Tibial nerve (tissue), 4 donors: Measurements from ENCODE around the gene MLLT11. TPM values are rescaled to one million over a fixed set of nuclear protein-coding genes. Genes with fewer than 3 reads are reported as not detected.

Experiments used
- DNase-seq, 2 donors: peaks; one replicate each; pipeline ENCODE4 v3.0.0-alpha.2; 2019; ENCODE audit warnings: low spot score in 2 of 2
- H3K27ac ChIP-seq, 4 donors: fragments of 200-600 bp; sonication (generic) in 3 of 4; one replicate each; pipeline ENCODE4 v1.5.1; 2017 to 2019; ENCODE audit warnings: mild to moderate bottlenecking in 1 of 4
- H3K27me3 ChIP-seq, 2 donors: fragments of 200-600 bp; sonication (generic) in 1 of 2; one replicate each; pipeline versions ENCODE4 v1.5.1 to v1.6.0; 2017 to 2019
- H3K36me3 ChIP-seq, 3 donors: fragments of 200-600 bp; sonication (generic); one replicate each; pipeline ENCODE4 v1.5.1; 2018 to 2019
- H3K4me1 ChIP-seq, 4 donors: fragments of 200-600 bp; sonication (generic) in 3 of 4; one replicate each; pipeline ENCODE4 v1.5.1; 2017 to 2019
- H3K4me3 ChIP-seq, 4 donors: fragments of 200-600 bp; sonication (generic) in 3 of 4; one replicate each; pipeline ENCODE4 v1.5.1; 2017 to 2019; ENCODE audit warnings: mild to moderate bottlenecking in 1 of 4, moderate library complexity in 1 of 4
- H3K9me3 ChIP-seq, 4 donors: fragments of 200-600 bp; sonication (generic) in 3 of 4; one replicate each; pipeline ENCODE4 v1.5.1; 2017 to 2019
- CTCF ChIP-seq, 5 experiments: fragments of 200-600 bp in 3 of 5; fragments of 450-650 bp in 2 of 5; sonication (generic) in 3 of 5; IDR thresholded peaks; one replicate each; pipeline ENCODE4 v1.5.1; 2016 to 2019; ENCODE audit warnings: antibody characterized with exemption in 5 of 5, mild to moderate bottlenecking in 3 of 5, moderate library complexity in 2 of 5
- EP300 ChIP-seq, 2 donors: sonication (generic); formaldehyde crosslinking; IDR thresholded peaks; one replicate each; pipeline ENCODE4 v1.6.1; 2017; ENCODE audit warnings: antibody characterized with exemption in 2 of 2, mild to moderate bottlenecking in 1 of 2
- POLR2A ChIP-seq, 2 donors: fragments of 450-650 bp; IDR thresholded peaks; one replicate each; pipeline ENCODE4 v1.6.1; 2017; ENCODE audit warnings: antibody characterized with exemption in 2 of 2, mild to moderate bottlenecking in 2 of 2, moderate library complexity in 2 of 2
- WGBS, 2 donors: methylation state at CpG; one replicate each; pipeline ENCODE4 v1.1.5; 2018; 5-methylcytosine and 5-hydroxymethylcytosine counted together
- total RNA-seq, 4 donors: library from RNA; depleted of rRNA; stranded (reverse); fragments of >200 nt; gene quantifications; one replicate each; pipeline ENCODE4 v1.1.0, GENCODE V29; 2016

The MLLT11 gene
- total RNA-seq, 4 donors from 2014 or later: 1.2 to 2.7 (median 2.0) TPM

DNA sequence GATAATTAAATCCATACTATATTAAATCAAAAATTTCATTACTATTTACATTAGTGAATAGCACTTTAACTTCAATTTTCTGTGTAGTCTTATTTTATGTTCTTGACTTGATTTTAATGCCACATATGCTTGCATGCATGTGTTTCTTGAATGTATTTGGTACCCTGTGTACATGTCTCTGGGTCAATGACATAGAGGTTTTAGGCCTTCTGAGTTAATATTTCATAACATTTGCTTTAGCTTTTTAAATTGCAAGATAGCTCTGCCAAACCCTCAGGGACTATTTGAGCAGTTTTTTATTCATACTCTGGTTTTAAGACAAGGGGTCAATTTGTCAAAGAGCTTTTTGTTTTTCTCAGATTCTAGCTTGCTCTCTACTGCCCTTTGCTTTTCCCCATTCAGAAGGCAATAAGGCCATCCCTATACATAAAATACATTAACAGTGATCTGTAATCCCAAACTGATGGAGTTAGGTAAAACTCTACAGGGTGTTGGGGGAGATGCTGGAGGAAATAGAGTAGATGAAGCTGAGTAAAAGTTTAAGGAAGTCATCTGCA, 5.0 kb downstream of the MLLT11 start:
- H3K27ac ChIP-seq: no peak overlapping the region
- no peaks in the 10 kb centered on the region for H3K36me3 ChIP-seq
- no peak for TF ChIP-seq POLR2A (IDR thresholded peaks at IDR 0.05)
- no peak for TF ChIP-seq EP300 (IDR thresholded peaks at IDR 0.05)
- TF ChIP-seq CTCF (IDR thresholded peaks at IDR 0.05): no peak
- H3K9me3 ChIP-seq: no peaks in the 10 kb centered on the region
- no peak for DNase-seq
- peaks cover 0 to 11% (median 7%) of the 10 kb centered on the region in 4 donors for H3K4me1 ChIP-seq
- no peak overlapping the region for H3K4me3 ChIP-seq
- no peaks in the 10 kb centered on the region for H3K27me3 ChIP-seq

- TF ChIP-seq CTCF (IDR thresholded peaks at IDR 0.05) (no peak), POLR2A (IDR thresholded peaks at IDR 0.05) (no peak), EP300 (IDR thresholded peaks at IDR 0.05) (no peak)
- Histone ChIP-seq H3K27me3 (no peaks in the 10 kb centered on the region), H3K4me1 (peaks cover 0 to 13% (median 7%) of the 10 kb centered on the region in 4 donors), H3K4me3 (no peak overlapping the region), H3K36me3 (no peaks in the 10 kb centered on the region), H3K27ac (no peak overlapping the region), H3K9me3 (no peaks in the 10 kb centered on the region)
- 75 to 89% methylated on average over 4 of the region's 4 CpGs for WGBS, 2 donors
- DNase-seq: no peak
These were observed 7.0 kb downstream of the MLLT11 start for GRCh38 chr1:151067185-151067584.

GRCh38 chr1:151069103-151069486, 8.9 kb downstream of the MLLT11 start:
- TF ChIP-seq CTCF (IDR thresholded peaks at IDR 0.05): no peak
- no peak for TF ChIP-seq EP300 (IDR thresholded peaks at IDR 0.05)
- TF ChIP-seq POLR2A (IDR thresholded peaks at IDR 0.05): no peak
- H3K4me1 ChIP-seq: peaks cover 0 to 17% (median 7%) of the 10 kb centered on the region in 4 donors
- H3K27me3 ChIP-seq: no peaks in the 10 kb centered on the region
- DNase-seq: no peak
- no peak overlapping the region for H3K4me3 ChIP-seq
- 79 to 87% methylated on average over 5 of the region's 5 CpGs for WGBS, 2 donors
- peak overlapping the region in 3 of 4 donors; percentile 9 to 99 (median 99) for H3K27ac ChIP-seq
- no peaks in the 10 kb centered on the region for H3K9me3 ChIP-seq
- H3K36me3 ChIP-seq: peaks cover 0 to 8% (median 0%) of the 10 kb centered on the region in 3 donors

GRCh38 chr1:151070474-151071276, 10.5 kb downstream of the MLLT11 start, which contains the start of gene GABPB2:
GABPB2 (plus strand) TSS chr1:151070761; CDS start chr1:151088190, 17,429 bp downstream.
- H3K4me3 ChIP-seq: peak within 1 kb of the TSS; percentile 63 to 99 (median 79)
- peak within 1 kb of the TSS; percentile 99 for H3K27ac ChIP-seq
- H3K36me3 ChIP-seq: peaks cover 0 to 19% (median 0%) of the 10 kb centered on the region in 3 donors
- no peaks in the 10 kb centered on the region for H3K27me3 ChIP-seq
- 0 to 1% methylated on average over 50 of the region's 50 CpGs for WGBS, 2 donors
- DNase-seq: peak; percentile 85 to 92
- no peaks in the 10 kb centered on the region for H3K9me3 ChIP-seq
- TF ChIP-seq EP300 (IDR thresholded peaks at IDR 0.05): peak; percentile 80 to 97
- TF ChIP-seq POLR2A (IDR thresholded peaks at IDR 0.05): peak; percentile 13 to 66
- peak; percentile 83 to 95 (median 87) for TF ChIP-seq CTCF (IDR thresholded peaks at IDR 0.05)
- H3K4me1 ChIP-seq: peaks cover 0 to 17% (median 7%) of the 10 kb centered on the region in 4 donors

DNA sequence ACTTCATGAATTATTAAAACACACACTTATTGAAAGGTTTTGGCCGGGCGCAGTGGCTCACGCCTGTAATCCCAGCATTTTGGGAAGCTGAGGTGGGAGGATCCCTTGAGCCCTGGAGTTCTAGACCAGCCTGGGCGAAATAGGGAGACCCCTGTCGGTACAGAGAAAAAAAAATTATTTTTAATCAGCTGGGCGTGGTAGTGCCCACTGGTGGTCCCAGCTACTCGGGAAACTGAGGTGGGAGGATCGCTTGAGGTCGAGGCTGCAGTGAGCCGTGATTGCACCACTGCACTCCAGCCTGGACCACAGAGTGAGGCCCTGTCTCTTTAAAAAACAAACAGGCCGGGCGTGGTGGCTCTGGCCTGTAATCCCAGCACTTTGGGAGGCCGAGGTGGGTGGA, 12.0 kb downstream of the MLLT11 start:
- TF ChIP-seq POLR2A (IDR thresholded peaks at IDR 0.05): no peak
- peak in 1 of 5 experiments; percentile 20 for TF ChIP-seq CTCF (IDR thresholded peaks at IDR 0.05)
- TF ChIP-seq EP300 (IDR thresholded peaks at IDR 0.05): no peak
- Histone ChIP-seq H3K4me3 (no peak overlapping the region), H3K27ac (peak overlapping the region; percentile 21 to 99 (median 99)), H3K27me3 (no peaks in the 10 kb centered on the region), H3K36me3 (peaks cover 0 to 19% (median 0%) of the 10 kb centered on the region in 3 donors), H3K4me1 (peaks cover 0 to 17% (median 7%) of the 10 kb centered on the region in 4 donors), H3K9me3 (no peaks in the 10 kb centered on the region)
- DNase-seq: no peak
- WGBS, 2 donors: 63 to 64% methylated on average over 13 of the region's 13 CpGs
